IPS-15b (cell line): Measurements from ENCODE around the gene RXFP3.

Experiments
- H3K27me3 ChIP-seq: one replicate; pipeline ENCODE4 v1.6.1; 2013; ENCODE audit warnings: low read length; ENCODE audit not compliant: control insufficient read depth, insufficient read depth
- H3K36me3 ChIP-seq: one replicate; pipeline ENCODE4 v1.6.1; 2013; ENCODE audit warnings: low read length; ENCODE audit not compliant: control insufficient read depth, insufficient read depth
- H3K4me1 ChIP-seq: one replicate; pipeline ENCODE4 v1.6.1; 2013; ENCODE audit warnings: mild to moderate bottlenecking, low read length; ENCODE audit not compliant: control insufficient read depth, insufficient read depth
- H3K4me3 ChIP-seq: one replicate; pipeline ENCODE4 v1.5.1; 2013; ENCODE audit warnings: low read depth, low read length
- H3K9ac ChIP-seq: one replicate; pipeline ENCODE4 v1.6.1; 2013; ENCODE audit warnings: low read depth, mild to moderate bottlenecking, low read length
- H3K9me3 ChIP-seq: one replicate; pipeline ENCODE4 v1.6.1; 2013; ENCODE audit warnings: mild to moderate bottlenecking, low read length; ENCODE audit not compliant: control insufficient read depth, insufficient read depth

Gene RXFP3

DNA sequence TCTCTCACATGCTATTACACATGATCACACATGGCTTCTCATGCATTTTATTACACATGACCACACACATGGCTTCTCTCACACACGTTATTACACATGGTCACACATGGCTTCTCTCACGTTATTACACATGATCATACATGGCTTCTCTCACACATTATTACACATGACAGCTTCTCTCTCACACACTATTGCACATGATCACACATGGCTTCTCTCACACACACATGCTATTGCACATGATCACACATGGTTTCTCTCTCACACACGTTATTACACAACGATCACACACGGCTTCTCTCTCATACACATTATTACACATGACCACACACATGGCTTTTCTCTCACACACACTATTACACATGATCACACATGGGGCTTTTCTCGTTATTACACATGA is 49.3 kb downstream of the RXFP3 start:
- Histone ChIP-seq H3K4me3 (no peak overlapping the region), H3K36me3 (no peaks in the 10 kb centered on the region), H3K9me3 (no peaks in the 10 kb centered on the region), H3K27me3 (no peaks in the 10 kb centered on the region), H3K9ac (no peak overlapping the region), H3K4me1 (no peaks in the 10 kb centered on the region)
